8988T (cell line): ENCODE results near the gene EFNB3.

Source experiments
- DNase-seq: peaks from one replicate; pipeline ENCODE4 v3.0.0; 2011

EFNB3 gene, protein sequence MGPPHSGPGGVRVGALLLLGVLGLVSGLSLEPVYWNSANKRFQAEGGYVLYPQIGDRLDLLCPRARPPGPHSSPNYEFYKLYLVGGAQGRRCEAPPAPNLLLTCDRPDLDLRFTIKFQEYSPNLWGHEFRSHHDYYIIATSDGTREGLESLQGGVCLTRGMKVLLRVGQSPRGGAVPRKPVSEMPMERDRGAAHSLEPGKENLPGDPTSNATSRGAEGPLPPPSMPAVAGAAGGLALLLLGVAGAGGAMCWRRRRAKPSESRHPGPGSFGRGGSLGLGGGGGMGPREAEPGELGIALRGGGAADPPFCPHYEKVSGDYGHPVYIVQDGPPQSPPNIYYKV

DNA sequence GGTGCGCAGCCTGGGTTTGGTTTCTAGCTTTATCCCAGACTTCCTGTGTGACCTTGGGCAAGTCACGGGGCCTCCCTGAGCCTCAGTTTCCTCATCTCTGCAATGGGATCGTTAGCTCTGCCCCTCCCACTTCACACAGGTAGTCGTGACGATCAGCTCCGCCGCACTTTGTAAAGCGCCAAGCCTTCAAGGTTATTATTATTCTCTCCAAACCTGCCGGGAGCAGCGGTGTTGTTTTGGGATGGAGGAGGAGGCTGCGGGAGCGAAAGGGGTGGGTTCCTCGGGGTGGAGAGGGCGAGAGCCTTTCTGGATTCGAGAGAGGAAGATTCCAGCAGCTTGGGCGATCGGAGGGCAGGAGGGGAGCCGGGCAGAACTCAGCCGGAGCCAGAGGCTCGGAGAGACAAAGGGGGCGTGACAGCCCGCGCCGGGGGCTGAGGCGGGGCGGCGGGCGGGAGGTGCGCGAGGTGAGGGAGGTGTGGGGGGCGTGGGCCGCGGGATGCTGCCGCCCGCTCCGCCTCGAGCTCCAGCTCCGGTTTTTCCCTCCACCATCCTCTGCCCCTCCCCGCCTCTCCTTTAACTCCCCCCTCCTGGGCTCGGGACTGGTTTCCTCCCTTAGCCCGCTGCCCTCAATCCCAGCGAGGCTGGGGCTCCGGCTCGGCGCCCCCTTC lies at the start of gene EFNB3:
EFNB3 (plus strand) TSS at position 602 of the 668 bp plus-strand sequence. CDS start 397 bp downstream, outside the sequence.
- no peak for DNase-seq

DNA sequence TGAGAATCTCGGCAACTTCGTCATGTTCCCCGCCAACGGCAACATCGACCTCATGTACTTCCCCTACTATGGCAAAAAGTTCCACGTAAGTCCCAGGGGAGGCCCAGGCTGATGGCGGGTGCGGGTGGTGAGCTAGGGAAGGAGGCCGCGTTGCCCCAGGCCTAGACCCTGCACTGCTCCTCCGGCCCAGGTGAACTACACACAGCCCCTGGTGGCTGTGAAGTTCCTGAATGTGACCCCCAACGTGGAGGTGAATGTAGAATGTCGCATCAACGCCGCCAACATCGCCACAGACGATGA lies 49.5 kb upstream of the EFNB3 start:
- no peak for DNase-seq

DNA sequence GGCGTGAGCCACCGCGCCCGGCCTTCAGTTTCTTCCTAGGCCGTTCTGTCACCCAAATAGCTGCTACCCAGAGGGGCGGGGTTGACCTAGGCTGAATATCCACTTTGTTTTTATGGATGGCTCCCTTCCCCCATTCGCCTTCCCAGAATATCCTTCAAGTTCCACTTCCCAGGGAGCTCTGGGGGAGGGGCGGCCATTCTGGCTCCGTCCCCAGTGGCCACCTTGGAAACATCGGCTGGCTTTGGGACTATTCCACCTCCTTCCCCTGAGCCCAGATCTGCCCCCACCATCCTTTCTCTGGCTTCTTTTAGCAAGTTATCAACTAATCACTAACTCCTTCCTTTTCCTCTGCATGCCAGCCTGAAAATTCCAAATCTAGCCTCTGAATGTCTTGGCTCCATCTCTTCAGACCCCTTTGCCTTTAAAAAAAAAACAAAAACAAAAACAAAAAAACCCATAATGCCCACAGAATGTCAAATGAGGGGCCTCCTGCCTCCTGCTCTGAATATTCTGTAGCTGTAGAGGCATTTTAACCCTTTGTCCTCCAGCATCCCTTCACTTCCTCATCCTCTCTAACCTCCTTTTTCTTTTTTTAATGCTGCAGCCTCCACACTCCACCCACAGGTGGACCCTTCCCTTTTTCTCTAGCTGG lies 47.9 kb upstream of the EFNB3 start:
- DNase-seq, result no peak

DNA sequence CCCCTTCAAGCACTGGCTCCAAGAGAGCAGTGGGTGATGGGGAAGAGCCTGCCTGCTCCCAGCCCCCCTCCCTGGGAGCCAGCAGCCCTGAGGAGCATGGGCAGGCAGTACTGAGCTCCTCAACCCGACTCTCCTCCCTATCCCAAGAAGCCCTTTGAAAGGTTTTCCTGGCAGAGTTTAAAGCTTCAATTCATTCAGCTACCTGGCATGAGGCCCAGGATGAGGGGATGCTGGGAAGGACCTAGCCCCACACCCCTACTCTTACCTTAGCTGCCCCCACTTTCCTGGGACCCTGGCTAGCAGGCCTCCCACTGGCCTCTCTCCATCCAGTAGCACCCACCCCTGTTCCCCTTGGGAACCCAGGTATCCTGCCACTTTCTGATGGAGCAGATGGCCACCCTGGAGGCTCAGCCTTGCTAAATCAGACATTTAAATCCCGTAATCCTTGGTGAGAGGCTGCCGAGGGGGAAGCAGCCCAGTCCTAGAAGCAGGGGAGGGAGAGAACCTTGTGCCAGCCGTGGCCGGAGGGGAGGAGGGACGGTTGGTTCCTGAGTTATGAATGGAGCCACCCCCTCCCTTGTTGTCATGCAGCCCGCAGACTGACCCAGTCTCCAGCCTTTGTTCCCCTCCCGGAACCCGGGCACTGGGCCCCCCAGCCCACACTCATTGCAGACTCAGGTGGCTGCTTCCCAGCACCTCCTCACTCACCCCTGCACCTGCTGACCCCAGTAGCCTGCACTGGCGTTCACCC lies 37.2 kb upstream of the EFNB3 start:
- no peak for DNase-seq

DNA sequence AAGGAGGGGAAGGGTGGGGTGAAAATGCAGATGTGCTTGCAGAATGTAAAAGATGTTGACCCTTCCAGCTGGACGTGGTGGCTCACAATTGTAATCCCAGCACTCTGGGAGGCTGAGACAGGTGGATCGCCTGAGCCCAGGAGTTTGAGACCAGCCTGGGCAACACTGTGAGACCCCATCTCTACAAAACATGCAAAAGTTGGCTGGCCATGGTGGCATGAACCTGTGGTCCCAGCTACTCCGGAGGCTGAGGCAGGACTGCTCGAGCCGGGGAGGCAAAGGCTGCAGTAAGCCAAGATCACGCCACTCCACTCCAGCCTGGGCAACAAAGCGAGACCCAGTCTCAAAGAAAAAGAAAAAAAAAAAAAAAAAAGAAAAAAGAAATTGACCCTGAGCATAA lies 36.5 kb upstream of the EFNB3 start:
- no peak for DNase-seq

DNA sequence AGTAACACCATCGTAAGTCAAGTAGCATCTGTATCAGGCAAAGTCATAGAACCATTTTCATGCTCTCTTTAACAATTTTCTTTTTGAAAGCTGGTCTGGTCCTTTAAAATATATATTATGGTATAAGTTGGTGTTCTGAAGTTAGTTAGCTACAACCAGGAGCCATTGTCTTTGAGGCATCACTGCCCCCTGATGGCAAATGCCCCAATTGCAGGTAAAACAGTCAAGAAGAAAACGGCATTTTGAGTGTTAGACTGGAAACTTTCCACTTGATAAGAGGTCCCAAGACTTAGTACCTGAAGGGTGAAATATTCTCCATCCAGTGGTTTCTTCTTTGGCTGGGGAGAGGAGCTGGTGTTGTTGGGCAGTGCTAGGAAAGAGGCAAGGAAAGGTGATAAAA lies 31.8 kb upstream of the EFNB3 start:
- no peak for DNase-seq

DNA sequence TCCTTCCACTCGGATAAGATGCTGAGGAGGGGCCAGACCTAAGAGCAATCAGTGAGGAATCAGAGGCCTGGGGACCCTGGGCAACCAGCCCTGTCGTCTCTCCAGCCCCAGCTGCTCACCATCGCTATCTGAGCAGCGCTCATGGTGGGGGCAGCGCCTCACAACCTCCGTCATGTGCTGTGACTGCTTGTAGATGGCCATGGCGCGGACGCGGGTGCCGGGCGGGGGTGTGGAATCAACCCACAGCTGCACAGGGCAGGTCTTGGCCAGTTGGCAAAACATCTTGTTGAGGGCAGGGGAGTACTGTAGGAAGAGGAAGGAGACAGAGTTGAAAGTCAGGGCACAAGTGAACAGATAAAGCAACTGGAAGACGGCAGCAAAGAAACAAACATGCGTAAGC lies 30.1 kb upstream of the EFNB3 start:
- no peak for DNase-seq

DNA sequence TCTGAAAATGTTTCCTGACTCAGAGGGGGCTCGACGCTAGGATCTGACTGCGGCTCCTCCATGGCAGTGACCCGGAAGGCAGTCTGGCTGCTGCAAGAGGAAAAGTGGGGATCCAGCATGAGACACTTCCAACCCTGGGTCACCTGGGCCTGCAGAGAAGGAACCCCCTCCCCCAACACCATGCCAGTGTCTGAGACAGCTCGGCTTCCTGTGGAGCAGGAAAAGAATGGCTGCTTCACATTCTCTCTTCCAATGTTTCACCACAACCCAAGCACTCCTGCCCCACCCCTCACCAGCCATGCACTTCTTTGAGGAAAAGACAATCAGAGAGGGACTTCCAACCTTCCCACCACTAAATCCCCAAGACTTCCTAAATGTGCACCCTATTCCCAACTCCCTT lies 28.5 kb upstream of the EFNB3 start:
- no peak for DNase-seq

DNA sequence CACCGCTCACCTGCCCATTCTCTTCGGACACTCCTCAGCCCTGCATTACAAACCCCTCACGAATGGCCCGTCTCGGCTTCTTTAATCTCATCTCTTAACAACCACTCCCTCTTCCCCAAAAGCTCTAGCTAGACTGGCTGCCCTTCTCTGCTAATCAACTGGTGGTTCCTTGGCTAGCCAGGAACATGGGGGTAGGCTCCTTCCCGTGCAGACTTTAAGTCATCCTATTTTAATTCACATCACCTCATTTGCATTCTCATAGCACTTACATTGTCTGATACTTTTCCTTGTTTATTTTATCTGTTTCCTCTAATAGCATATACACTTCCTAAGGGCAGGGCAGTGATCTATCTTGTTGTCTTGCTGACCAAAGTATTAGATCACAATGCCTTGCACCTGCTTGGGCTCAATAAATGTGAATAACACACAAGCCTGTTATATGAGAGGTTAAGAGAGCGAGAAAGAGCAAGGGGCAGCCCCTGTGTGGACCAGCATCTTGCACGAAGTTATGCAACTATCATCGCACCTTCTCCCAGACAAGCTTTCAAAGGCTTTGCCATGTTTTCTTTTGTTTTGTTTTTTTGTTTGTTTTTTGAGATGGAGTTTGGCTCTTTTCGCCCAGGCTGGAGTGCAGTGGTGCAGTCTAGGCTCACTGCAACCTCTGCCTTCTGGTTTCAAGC lies 27.5 kb upstream of the EFNB3 start:
- DNase-seq, result no peak

DNA sequence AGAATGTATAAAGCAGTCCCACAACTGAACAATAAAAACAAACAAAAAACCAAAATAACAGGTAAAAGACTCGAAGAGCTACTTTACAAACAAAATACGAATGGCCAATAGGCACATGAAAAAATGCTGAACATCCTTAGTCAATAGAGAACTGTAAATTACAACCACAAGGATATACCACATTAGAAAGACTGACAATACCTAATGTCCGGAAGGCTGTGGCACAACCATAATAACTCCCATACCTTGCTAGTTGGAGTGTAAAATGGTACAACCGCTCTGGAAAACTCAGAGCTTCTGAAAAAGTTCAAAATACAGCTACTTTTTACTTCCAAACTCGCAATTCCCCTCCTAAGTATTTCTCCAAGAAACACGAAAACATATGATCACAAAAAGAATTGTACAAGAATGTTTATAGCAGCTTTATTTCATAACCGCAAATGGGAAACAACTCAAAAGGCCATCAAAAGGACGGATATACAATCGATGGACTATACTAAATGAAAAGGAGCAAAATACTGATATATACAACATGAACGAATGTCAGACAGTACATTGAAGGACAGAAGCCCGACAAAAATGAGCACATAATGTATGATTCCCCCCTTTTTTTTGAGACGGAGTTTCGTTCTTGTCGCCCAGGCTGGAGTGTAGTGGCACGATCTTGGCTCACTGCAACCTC lies 20.0 kb upstream of the EFNB3 start:
- no peak for DNase-seq

DNA sequence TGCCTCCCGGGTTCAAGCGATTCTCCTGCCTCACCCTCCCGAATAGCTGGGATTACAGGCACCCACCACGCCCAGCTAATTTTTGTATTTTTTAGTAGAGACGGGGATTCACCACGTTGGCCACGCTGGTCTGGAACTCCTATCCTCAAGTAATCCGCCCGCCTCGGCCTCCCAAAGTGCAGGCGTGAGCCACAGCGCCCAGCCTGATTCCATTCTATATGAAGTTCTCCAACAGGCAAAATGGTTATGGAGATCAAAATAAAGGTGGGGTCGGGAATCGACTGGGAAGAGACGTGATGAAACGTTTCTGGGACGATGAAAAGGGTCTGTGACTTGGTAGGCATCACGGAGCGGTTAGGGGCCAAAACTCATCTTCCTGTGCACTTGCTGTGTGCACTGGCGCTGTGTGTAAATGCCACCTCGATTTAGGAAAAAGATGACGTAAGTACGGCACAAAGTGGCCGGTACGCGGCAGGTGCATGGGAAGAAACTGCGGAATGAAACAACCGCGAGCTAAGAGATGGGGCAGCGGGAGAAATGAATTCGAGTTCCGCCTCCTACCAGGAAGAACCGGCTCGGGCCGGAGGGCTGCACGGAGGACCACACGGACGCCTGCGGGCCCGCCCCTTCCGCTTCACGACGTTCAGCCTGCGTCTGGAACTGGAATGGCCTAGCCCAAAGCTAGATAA lies 19.3 kb upstream of the EFNB3 start:
- peak; percentile 51 for DNase-seq

DNA sequence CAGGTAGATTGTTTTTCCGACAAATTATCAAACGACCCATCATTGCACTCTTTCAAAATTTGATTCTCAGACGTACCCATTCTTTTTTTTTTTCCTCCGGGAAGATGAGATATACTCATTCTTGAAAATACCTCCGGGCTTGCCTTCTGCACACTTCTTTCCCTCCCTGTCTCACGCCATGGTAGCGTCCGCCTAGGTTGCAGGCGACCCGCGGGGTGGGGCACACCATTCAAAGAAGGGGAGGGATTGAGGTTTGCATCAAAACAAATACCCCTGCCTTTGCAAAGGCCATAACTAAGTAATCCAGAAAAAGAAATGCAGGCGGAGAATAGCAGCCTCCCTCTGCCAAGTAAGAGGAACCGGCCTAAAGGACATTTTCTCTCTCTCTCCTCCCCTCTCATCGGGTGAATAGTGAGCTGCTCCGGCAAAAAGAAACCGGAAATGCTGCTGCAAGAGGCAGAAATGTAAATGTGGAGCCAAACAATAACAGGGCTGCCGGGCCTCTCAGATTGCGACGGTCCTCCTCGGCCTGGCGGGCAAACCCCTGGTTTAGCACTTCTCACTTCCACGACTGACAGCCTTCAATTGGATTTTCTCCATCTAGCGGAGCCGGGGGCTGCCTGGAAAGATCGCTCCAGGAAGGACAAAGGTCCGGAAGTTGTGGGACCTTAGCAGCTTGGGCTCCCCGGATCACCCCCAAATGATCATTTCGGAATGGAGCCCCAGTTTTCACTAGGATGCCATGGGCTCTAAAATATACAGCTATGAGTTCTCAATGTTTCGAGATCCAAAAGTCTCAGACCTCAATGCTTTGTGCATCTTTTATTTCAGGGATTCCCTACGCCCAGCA lies 18.6 kb upstream of the EFNB3 start:
- no peak for DNase-seq

DNA sequence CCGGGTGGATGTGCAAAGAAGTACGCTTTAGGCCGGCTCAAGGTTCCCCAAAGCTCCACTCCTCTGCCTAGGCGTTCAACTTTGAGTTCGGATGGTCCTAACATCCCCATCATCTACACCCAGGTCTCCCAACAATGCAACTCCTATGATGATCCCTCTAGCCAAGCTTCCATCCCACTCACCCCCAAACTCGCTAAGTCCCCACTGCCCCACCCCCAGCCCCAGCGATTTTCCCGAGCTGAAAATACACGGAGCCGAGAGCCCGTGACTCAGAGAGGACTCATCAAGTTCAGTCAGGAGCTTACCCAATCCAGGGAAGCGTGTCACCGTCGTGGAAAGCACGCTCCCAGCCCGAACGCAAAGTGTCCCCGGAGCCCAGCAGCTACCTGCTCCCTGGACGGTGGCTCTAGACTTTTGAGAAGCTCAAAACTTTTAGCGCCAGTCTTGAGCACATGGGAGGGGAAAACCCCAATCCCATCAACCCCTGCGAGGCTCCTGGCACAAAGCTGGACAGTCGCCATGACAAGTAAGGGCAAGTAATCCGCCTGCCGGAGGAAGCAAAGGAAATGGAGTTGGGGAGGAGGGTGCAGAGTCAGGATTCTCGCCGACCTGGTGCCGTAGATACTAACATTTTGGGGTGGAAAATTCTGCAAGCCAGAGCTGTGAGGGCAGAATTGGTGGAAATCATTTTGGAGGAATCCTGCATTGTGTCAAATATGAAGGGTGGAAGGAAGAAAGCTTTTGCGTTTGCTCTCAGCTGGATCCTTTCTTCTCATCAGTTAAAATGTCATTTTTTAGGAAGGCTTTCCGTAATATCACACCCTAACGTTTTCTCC lies 17.7 kb upstream of the EFNB3 start, which contains the start of gene TP53:
TP53 (minus strand) TSS at position 419 of the 836 bp plus-strand sequence. CDS start 10,896 bp downstream, outside the sequence.
- DNase-seq, result no peak

DNA sequence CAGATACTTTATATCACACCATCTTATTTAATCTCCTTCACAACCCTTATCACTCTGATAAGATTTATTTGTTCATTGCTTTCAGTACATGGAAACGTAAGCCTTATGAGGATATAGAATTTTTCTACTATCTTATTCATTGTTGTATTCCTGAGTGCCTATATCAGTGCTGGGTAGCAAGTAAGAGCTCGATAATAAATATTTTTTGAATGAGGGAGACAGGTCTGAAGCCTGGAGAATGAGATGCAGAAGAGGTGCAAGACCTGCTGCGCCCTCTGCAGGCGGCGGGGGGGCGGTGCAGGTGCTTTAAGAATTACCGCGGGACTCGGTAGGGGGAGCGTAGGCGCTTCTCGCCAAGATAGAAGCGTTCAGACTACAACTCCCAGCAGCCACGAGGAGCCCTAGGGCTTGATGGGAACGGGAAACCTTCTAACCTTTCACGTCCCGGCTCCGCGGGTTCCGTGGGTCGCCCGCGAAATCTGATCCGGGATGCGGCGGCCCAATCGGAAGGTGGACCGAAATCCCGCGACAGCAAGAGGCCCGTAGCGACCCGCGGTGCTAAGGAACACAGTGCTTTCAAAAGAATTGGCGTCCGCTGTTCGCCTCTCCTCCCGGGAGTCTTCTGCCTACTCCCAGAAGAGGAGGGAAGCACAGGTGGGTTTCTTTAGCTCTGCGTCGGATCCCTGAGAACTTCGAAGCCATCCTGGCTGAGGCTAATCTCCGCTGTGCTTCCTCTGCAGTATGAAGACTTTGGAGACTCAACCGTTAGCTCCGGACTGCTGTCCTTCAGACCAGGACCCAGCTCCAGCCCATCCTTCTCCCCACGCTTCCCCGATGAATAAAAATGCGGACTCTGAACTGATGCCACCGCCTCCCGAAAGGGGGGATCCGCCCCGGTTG lies 16.8 kb upstream of the EFNB3 start, which contains the start of gene WRAP53:
WRAP53 (plus strand) TSS at position 570 of the 900 bp plus-strand sequence; CDS start at position 742, 172 bp downstream.
- peak; percentile 59 for DNase-seq

DNA sequence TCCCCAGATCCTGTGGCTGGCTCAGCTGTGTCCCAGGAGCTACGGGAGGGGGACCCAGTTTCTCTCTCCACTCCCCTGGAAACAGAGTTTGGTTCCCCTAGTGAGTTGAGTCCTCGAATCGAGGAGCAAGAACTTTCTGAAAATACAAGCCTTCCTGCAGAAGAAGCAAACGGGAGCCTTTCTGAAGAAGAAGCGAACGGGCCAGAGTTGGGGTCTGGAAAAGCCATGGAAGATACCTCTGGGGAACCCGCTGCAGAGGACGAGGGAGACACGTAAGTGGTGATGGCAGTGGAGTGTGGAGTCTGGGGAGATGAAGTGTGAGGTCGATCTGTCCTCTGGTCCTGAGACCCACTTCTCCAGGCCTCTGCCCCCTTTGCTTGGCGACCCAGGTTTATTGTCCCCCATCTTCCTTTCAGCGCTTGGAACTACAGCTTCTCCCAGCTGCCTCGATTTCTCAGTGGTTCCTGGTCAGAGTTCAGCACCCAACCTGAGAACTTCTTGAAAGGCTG lies 16.1 kb upstream of the EFNB3 start:
- no peak for DNase-seq

DNA sequence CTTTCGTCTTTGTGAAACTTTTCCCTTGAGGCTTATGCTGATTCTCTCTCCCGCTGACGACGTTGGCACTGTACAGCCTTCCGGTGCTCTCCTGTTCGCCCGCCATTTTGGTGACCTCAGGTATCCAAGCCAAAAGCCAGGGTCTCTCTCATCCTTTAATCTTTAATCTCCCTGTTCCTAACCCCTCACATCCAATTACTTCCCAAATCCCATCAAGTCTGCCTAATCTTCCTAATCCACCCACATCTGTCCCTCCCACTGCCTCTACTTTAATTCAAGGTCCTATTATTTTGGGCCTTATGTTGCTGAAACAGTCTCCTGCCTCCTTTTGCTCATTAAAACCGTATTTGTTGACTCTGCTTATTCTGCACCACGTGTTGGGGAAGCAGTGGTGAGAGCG lies 9.4 kb upstream of the EFNB3 start:
- no peak for DNase-seq

DNA sequence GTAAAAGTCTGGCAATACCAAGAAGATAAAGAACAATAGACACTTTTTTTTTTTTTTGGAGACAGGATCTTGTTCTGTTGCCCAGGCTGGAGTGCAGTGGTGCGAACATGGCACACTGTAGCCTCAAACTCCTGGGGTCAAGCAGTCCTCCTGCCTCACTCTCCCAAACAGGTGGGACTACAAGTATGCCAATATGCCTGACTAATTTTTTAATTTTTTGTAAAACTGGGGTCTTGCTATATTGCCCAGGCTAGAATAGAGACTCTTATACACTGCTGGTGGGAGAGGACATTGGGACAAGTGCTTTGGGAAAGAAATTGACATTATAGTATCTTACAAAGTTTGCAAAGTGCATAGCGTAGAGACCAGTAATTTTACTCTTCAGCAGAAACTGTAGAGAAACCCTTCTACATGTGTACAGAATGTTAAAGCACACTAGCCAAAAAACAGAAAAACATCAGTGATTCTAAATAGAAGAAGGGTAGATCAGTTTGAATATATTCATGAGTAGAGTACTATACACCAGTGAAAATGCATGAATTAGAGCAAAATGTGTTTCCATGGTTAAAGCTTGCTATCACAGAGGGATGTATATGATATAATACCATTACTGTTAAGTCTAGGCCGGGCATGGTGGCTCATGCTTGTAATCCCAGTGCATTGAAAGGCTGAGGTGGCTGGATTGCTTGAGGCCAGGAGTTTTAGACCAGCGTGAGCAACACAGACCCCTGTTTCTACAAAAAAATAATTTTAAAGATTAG lies 7.0 kb upstream of the EFNB3 start:
- DNase-seq, result no peak
